Lower leg skin (tissue), 4 donors: Measurements from ENCODE around the gene PPP1R9B. TPM values are rescaled to one million over a fixed set of nuclear protein-coding genes. Genes with fewer than 3 reads are reported as not detected.

ENCODE experiments used
- DNase-seq, 2 donors: peaks; one replicate each; pipeline ENCODE4 v3.0.0-alpha.2; 2019; ENCODE audit warnings: low spot score in 2 of 2
- H3K4me3 ChIP-seq: fragments of 200-600 bp; sonication (generic); 2 replicates; pipeline ENCODE4 v1.5.1; 2017; ENCODE audit warnings: mild to moderate bottlenecking, low read depth; ENCODE audit not compliant: poor library complexity, severe bottlenecking
- POLR2A ChIP-seq, 2 donors: fragments of 450-650 bp; IDR thresholded peaks; one replicate each; pipeline ENCODE4 v1.6.1; 2016 to 2017; ENCODE audit warnings: antibody characterized with exemption in 2 of 2, mild to moderate bottlenecking in 1 of 2, moderate library complexity in 1 of 2
- WGBS, 2 donors: methylation state at CpG; one replicate each; pipeline ENCODE4 v1.1.5; 2018; 5-methylcytosine and 5-hydroxymethylcytosine counted together
- intact Hi-C: fragments of 100-400 bp; cut with DNase I; formaldehyde crosslinking; loops from one replicate; pipeline ENCODE4 v1.15.0; 2023; ENCODE audit warnings: low total_unique reads
- total RNA-seq, 4 donors: library from RNA; depleted of rRNA; stranded (reverse); fragments of >200 nt; gene quantifications; one replicate each; pipeline ENCODE4 v1.1.0, GENCODE V29; 2016
- TF ChIP-seq, protein P1 (sequence below), 3 donors: fragments of 450-650 bp; IDR thresholded peaks; one replicate each; pipeline ENCODE4 v1.5.1; 2016; ENCODE audit warnings: antibody characterized with exemption in 3 of 3, mild to moderate bottlenecking in 3 of 3, moderate library complexity in 2 of 3

Gene PPP1R9B
- total RNA-seq, 4 donors from 2014 or later = 20.7 to 31.9 (median 29.5) TPM

DNA sequence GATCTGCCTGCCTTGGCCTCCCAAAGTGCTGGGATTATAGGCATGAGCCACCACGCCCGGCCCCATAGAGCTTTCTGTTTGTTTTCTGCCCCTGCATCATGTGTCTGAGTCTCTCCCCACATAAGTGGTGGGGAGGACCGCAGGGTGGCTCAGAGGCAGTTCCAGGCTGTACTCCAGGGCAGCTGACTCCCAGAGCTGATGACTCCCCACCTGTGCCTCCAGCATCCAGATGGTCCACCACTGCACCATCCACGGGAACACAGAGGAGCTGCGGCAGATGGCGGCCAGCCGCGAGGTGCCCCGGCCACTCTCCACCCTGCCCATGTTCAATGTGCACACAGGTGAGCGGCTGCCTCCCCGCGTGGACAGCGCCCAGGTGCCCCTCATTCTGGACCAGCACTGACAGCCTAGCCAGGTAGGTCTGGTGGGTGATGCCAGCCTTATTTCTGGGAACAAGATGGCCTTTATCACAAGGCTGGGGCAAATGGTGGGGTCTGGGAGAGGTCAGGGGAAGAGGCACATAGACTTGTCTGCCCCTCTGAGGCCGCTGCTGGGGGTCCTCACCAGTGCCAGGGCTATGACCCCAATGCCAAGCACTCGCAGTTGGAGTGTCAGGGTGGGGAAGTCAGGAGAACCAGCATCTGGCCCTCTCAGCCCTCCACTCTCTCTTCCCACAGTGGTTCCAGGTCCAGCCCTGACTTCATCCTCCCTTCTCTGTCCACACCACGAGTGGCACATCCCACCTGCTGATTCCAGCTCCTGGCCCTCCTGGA, 24.7 kb upstream of the PPP1R9B start:
- TF ChIP-seq POLR2A (IDR thresholded peaks at IDR 0.05) = no peak
- TF ChIP-seq, protein P1, sequence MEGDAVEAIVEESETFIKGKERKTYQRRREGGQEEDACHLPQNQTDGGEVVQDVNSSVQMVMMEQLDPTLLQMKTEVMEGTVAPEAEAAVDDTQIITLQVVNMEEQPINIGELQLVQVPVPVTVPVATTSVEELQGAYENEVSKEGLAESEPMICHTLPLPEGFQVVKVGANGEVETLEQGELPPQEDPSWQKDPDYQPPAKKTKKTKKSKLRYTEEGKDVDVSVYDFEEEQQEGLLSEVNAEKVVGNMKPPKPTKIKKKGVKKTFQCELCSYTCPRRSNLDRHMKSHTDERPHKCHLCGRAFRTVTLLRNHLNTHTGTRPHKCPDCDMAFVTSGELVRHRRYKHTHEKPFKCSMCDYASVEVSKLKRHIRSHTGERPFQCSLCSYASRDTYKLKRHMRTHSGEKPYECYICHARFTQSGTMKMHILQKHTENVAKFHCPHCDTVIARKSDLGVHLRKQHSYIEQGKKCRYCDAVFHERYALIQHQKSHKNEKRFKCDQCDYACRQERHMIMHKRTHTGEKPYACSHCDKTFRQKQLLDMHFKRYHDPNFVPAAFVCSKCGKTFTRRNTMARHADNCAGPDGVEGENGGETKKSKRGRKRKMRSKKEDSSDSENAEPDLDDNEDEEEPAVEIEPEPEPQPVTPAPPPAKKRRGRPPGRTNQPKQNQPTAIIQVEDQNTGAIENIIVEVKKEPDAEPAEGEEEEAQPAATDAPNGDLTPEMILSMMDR (IDR thresholded peaks at IDR 0.05) = no peak
- intact Hi-C loops = no loop called here
- no peak overlapping the region for H3K4me3 ChIP-seq
- no peak for DNase-seq
- WGBS, 2 donors = 84 to 91% methylated on average over 16 of the region's 16 CpGs

DNA sequence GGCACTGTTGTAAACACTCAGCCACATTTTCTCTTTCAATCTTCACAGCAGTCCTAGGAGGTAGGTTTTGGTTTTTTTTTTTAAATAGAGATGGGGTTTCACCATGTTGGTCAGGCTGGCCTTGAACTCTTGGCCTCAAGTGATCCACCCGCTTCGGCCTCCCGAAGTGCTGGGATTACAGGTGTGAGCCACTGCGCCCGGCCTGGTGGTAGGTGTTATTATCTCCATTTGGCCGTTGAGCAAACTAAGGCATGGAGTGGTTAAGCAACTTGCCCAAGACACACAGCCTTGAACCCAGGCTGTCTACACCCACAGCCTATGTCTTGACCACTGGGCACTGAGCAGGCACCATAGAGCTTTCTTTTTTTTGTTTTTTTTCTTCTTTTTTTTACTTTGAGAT, 24.0 kb upstream of the PPP1R9B start:
- TF ChIP-seq, protein P1 (IDR thresholded peaks at IDR 0.05) = no peak
- no peak for TF ChIP-seq POLR2A (IDR thresholded peaks at IDR 0.05)
- WGBS, 2 donors = 77 to 79% methylated on average over 6 of the region's 6 CpGs
- intact Hi-C loops = no loop called here
- no peak overlapping the region for H3K4me3 ChIP-seq
- DNase-seq = no peak

DNA sequence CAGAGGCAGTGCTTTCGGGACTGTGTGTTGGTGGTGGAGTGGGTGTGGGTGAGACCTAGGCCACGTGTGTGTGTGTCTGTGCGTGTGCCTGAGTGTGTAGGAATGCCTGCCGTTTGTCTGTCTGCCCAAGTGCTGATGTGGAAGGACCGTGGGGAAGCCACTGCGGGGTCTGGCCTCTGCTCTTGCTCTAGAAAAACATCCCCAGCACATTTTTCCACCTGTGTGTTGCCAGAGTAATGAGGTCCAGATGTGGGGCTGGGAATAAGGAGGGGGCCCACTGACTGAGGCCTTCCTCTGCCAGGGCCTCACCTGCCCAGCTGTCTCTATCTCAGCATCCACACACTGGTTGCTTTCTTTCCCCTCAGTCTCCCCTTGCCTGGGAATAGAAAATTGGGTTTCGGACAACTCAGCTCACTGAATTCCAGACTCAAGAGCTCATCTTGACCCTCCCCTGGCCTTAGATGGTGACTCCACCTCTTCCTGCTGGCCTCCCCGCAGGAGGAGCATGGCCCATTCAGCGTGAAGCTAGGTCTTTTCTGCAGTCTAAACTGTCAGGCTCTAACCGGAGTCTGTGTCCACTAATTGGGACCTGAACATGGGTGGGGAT, 23.0 kb upstream of the PPP1R9B start:
- no peak overlapping the region for H3K4me3 ChIP-seq
- WGBS, 2 donors = 49 to 53% methylated on average over 10 of the region's 10 CpGs
- TF ChIP-seq, protein P1 (IDR thresholded peaks at IDR 0.05) = no peak
- no peak for TF ChIP-seq POLR2A (IDR thresholded peaks at IDR 0.05)
- DNase-seq = no peak
- intact Hi-C loops = no loop called here

DNA sequence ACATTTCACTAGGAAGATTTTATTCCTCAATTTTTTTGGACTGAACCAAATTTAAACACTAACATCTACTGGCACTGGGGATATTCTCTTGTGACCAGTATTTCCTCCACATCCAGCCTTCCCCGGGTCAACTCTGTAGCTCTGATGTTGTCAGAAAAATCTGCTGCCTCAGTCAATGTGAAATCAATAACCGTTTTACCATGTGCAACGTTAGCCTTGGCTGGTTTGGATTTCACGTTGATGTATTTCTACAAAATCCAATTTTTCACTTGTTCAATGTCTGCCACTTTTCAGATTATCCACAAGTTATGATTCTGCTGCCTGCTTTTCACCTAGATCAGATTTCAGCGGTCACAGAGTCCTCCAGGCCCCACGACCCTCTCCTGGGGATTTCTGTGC, 22.5 kb upstream of the PPP1R9B start:
- TF ChIP-seq POLR2A (IDR thresholded peaks at IDR 0.05) = no peak
- TF ChIP-seq, protein P1 (IDR thresholded peaks at IDR 0.05) = no peak
- no peak for DNase-seq
- intact Hi-C loops = no loop called here
- WGBS, 2 donors = 60% methylated on average over 6 of the region's 6 CpGs
- H3K4me3 ChIP-seq = no peak overlapping the region

DNA sequence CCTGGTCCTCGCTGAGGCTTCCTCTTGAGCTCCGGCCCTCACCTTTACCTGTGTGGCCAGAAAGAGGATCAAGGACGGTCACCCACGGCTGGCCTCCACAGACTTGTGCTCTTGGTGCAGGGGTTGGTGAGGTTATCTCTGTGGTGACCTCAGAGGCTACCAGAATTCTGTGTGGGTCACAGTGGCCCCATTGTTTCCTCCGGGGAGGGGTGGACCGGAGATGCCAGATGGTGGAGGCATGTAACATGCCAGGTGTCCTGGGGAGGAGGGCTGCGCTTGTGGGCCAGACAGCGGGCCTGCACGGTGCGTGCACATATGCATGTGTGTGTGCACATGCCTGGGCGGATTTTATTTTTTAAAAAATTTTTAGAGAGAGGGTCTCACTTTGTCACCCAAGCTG, 21.7 kb upstream of the PPP1R9B start:
- DNase-seq = no peak
- intact Hi-C loops = no loop called here
- no peak overlapping the region for H3K4me3 ChIP-seq
- WGBS, 2 donors = 93 to 95% methylated on average over 11 of the region's 11 CpGs
- no peak for TF ChIP-seq POLR2A (IDR thresholded peaks at IDR 0.05)
- TF ChIP-seq, protein P1 (IDR thresholded peaks at IDR 0.05) = no peak
